Vagina (tissue), 2 donors: ENCODE data around the gene PRDM4. TPM values are rescaled to one million over a fixed set of nuclear protein-coding genes. Genes with fewer than 3 reads are reported as not detected.

Experiments used
- DNase-seq, 2 donors: peaks; one replicate each; pipeline ENCODE4 v3.0.0-alpha.2; 2017; ENCODE audit errors: extremely low spot score in 2 of 2
- H3K27ac ChIP-seq: fragments of 200-600 bp; sonication (generic); one replicate; pipeline ENCODE4 v1.5.1; 2019
- H3K27me3 ChIP-seq: fragments of 200-600 bp; sonication (generic); one replicate; pipeline ENCODE4 v1.5.1; 2019
- H3K36me3 ChIP-seq, 2 donors: fragments of 200-600 bp; sonication (generic); one replicate each; pipeline ENCODE4 v1.5.1; 2017 to 2019
- H3K4me1 ChIP-seq: fragments of 200-600 bp; sonication (generic); one replicate; pipeline ENCODE4 v1.5.1; 2019
- H3K4me3 ChIP-seq, 2 donors: fragments of 200-600 bp; sonication (generic); 1 replicate in 1 of 2; 2 replicates in 1 of 2; pipeline ENCODE4 v1.5.1; 2016 to 2019
- H3K9me3 ChIP-seq: fragments of 200-600 bp; sonication (generic); one replicate; pipeline ENCODE4 v1.5.1; 2019
- POLR2A ChIP-seq, 2 donors: fragments of 450-650 bp; IDR thresholded peaks; one replicate each; pipeline ENCODE4 v1.6.1; 2017; ENCODE audit warnings: antibody characterized with exemption in 2 of 2, mild to moderate bottlenecking in 2 of 2, moderate library complexity in 2 of 2
- POLR2AphosphoS5 ChIP-seq, 2 donors: sonication (generic); formaldehyde crosslinking; IDR thresholded peaks; one replicate each; pipeline ENCODE4 v1.9.0; 2017; ENCODE audit warnings: antibody characterized with exemption in 2 of 2, mild to moderate bottlenecking in 2 of 2, low read depth in 1 of 2; ENCODE audit not compliant: insufficient read depth in 1 of 2
- intact Hi-C: fragments of 100-400 bp; cut with DNase I; formaldehyde crosslinking; loops from one replicate; pipeline ENCODE4 v1.15.1; 2023
- total RNA-seq: library from RNA; depleted of rRNA; stranded (reverse); fragments of >200 nt; gene quantifications from one replicate; pipeline ENCODE4 v1.2.3, GENCODE V29; 2016
- TF ChIP-seq, protein P1 (sequence below), 3 experiments: fragments of 450-650 bp in 2 of 3; fragments of 200-600 bp in 1 of 3; sonication (generic) in 1 of 3; IDR thresholded peaks; one replicate each; pipeline ENCODE4 v1.5.1; 2017 to 2019; ENCODE audit warnings: antibody characterized with exemption in 3 of 3, mild to moderate bottlenecking in 2 of 3, moderate library complexity in 2 of 3

PRDM4 gene
- total RNA-seq, 1 donor from 2014 or later = 32.2 TPM

DNA sequence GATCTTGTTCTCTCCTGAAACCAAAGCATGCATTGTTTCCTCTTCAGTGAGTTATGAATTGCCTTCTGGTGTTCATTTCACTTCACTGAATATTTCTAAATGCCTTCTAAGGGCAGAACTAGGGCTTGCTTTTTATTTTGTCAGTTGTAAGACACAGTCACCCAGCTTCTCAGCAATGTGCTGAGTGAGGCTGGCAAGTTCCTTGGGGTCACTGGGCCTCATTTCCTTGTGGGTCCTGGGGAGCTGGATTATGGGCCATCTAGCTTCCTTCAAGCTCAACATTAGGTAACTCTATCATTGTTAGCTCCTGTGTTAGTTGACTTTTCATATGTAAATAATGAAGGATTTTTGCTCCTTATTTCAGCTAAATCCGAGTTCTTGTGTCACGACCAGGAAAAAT lies 27.3 kb upstream of the PRDM4 start:
- Histone ChIP-seq H3K27me3 (no peaks in the 10 kb centered on the region), H3K36me3 (no peaks in the 10 kb centered on the region), H3K27ac (no peak overlapping the region), H3K9me3 (no peaks in the 10 kb centered on the region), H3K4me1 (no peaks in the 10 kb centered on the region), H3K4me3 (no peak overlapping the region)
- no peak for DNase-seq
- intact Hi-C loops = no loop called here
- TF ChIP-seq POLR2AphosphoS5 (IDR thresholded peaks at IDR 0.05; ENCODE audit: insufficient read depth in 1 of 2, low read depth in 1 of 2) = no peak
- TF ChIP-seq, protein P1, sequence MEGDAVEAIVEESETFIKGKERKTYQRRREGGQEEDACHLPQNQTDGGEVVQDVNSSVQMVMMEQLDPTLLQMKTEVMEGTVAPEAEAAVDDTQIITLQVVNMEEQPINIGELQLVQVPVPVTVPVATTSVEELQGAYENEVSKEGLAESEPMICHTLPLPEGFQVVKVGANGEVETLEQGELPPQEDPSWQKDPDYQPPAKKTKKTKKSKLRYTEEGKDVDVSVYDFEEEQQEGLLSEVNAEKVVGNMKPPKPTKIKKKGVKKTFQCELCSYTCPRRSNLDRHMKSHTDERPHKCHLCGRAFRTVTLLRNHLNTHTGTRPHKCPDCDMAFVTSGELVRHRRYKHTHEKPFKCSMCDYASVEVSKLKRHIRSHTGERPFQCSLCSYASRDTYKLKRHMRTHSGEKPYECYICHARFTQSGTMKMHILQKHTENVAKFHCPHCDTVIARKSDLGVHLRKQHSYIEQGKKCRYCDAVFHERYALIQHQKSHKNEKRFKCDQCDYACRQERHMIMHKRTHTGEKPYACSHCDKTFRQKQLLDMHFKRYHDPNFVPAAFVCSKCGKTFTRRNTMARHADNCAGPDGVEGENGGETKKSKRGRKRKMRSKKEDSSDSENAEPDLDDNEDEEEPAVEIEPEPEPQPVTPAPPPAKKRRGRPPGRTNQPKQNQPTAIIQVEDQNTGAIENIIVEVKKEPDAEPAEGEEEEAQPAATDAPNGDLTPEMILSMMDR (IDR thresholded peaks at IDR 0.05) = no peak
- TF ChIP-seq POLR2A (IDR thresholded peaks at IDR 0.05) = no peak

DNA sequence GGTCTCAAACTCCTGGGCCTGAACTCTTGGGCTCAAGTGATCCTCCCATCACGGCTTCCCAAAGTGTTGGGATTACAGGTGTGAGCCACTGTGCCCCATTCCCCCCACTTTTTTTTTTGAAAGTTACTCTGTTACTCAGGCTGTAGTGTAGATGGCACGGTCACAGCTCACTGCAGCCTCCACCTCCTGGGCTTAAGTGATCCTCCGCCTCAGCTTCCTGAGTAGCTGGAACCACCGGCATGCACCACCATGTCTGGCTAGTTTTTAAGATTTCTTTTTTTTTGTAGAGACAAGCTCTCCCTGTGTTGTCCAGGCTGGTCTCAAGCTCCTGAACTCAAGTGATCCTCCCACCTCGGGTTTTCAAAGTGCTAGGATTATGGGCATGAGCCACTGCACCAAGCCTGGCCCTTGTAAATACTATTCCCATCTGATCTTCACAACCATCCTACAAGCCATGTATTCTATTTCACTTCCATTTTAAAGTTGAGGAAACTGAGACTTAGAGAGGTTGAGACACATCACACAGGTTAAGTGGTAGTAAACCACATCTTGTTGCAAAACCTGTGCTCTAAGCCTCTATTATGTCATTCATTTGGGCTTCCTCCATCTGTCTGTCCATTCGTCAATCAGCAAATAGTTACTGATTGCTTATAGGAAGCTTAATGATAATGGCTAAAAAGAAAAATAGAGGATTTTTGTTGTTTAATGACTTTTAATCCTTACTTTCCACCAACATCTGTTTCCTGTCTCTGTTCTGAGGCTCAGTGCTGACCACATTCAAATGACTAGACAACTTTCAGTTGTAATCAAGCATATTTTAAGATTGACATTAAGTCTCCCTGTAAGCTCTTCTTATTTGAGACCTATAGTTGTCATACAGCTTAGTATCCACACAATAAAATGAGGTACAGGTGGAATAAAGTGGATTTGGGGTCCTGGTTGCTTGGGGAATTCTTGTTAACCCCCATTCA lies 22.8 kb upstream of the PRDM4 start:
- intact Hi-C loops = no loop called here
- TF ChIP-seq POLR2A (IDR thresholded peaks at IDR 0.05) = no peak
- TF ChIP-seq, protein P1 (IDR thresholded peaks at IDR 0.05) = no peak
- TF ChIP-seq POLR2AphosphoS5 (IDR thresholded peaks at IDR 0.05; ENCODE audit: insufficient read depth in 1 of 2, low read depth in 1 of 2) = no peak

DNA sequence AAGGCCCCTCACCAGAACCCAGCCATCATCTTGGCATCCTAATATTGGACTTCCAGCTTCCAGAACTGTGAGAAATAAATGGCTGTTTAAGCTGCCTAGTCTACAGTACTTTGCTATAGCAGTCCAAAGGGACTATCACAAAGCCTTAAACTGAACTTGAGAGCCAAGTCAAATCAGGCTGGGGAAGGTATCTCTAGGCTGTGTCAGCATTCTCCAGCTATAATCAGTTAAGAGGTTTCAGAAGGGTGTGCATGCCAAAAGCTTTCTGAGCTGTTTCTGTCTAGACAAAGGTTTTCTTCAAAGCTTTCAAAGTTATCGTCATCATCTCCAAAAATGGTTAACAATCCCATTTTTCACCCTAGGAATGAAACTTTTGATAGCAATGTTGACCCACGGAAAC lies 21.1 kb upstream of the PRDM4 start:
- no peak overlapping the region for H3K4me3 ChIP-seq
- no peak overlapping the region for H3K27ac ChIP-seq
- no peaks in the 10 kb centered on the region for H3K36me3 ChIP-seq
- no peaks in the 10 kb centered on the region for H3K27me3 ChIP-seq
- H3K4me1 ChIP-seq = no peaks in the 10 kb centered on the region
- no peak for TF ChIP-seq POLR2A (IDR thresholded peaks at IDR 0.05)
- DNase-seq = no peak
- no peaks in the 10 kb centered on the region for H3K9me3 ChIP-seq
- intact Hi-C loops = no loop called here

More for the DNA sequence above, 22.8 kb upstream of the PRDM4 start:
- DNase-seq = no peak
- Histone ChIP-seq H3K27ac (no peak overlapping the region), H3K4me3 (no peak overlapping the region), H3K9me3 (no peaks in the 10 kb centered on the region), H3K27me3 (no peaks in the 10 kb centered on the region), H3K36me3 (no peaks in the 10 kb centered on the region), H3K4me1 (no peaks in the 10 kb centered on the region)

DNA sequence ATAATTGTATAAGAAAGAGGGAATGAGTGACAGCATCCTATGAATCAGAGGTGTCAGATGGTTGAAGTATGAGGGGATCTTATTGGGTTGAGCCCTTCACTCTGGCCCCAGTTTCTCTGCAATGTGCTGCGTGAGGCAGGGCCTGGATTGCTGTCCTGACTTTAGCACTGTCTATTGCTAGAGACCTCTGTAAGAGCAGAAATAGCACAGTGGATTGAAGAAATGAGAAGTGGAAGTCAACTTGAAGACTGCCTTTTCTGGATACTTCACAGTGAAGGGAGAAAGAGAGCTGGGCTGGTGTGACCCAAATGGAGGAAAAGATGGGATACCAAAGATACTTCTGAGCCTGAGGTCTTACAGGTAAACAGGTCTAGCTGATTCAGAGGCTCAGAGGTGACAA lies 19.4 kb upstream of the PRDM4 start:
- Histone ChIP-seq H3K27ac (no peak overlapping the region), H3K36me3 (no peaks in the 10 kb centered on the region), H3K9me3 (no peaks in the 10 kb centered on the region), H3K4me3 (no peak overlapping the region), H3K4me1 (peaks cover 6% of the 10 kb centered on the region), H3K27me3 (no peaks in the 10 kb centered on the region)
- intact Hi-C loops = no loop called here
- DNase-seq = no peak
- no peak for TF ChIP-seq POLR2AphosphoS5 (IDR thresholded peaks at IDR 0.05; ENCODE audit: insufficient read depth in 1 of 2, low read depth in 1 of 2)
- TF ChIP-seq, protein P1 (IDR thresholded peaks at IDR 0.05) = no peak
- no peak for TF ChIP-seq POLR2A (IDR thresholded peaks at IDR 0.05)

DNA sequence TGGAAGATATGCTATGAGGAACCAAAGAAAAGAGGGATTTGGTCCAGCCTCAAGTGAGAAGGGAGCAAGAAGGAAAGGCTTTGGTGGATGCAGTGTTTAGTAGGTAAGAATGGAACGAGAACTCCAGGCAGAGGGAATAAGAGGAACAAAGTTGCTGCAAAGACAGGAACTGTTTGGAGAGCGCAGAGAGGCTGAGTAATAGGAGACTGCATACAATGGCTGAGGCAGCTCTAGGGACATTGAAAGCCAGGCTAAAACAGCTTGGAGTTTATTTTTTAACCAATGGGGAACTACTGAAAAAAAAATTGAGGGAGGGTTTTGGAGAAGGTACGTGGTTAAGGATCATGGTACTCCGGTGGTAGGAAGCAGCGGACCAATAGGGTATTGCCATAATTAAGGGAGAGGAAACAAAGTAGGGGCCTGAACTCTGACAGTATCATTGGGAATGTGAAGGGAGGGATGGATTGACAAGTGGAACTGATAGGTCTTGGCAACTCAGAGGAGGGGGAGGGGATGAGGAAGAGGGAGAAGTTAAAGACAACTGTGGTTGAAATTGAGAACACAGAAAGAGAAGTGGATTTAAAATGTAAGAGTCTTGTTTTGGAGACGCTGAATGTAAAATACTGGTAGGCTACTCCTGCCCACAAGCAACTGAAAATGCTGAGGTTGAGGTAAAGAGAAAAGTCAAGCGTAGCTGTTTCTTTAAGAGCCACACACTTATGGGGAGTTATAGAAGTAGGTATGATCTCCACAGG lies 18.3 kb upstream of the PRDM4 start:
- Histone ChIP-seq H3K27ac (no peak overlapping the region), H3K4me1 (peaks cover 9% of the 10 kb centered on the region), H3K36me3 (no peaks in the 10 kb centered on the region), H3K9me3 (no peaks in the 10 kb centered on the region), H3K27me3 (no peaks in the 10 kb centered on the region), H3K4me3 (no peak overlapping the region)
- intact Hi-C loops = no loop called here
- DNase-seq = no peak
- TF ChIP-seq POLR2A (IDR thresholded peaks at IDR 0.05) (no peak), POLR2AphosphoS5 (IDR thresholded peaks at IDR 0.05; ENCODE audit: insufficient read depth in 1 of 2, low read depth in 1 of 2) (no peak)
- TF ChIP-seq, protein P1 (IDR thresholded peaks at IDR 0.05) = no peak
